Fibroblast of villous mesenchyme (primary cell): Measurements from ENCODE around the gene CXCR5. TPM values are rescaled to one million over a fixed set of nuclear protein-coding genes. Genes with fewer than 3 reads are reported as not detected.

Experiments used
- DNase-seq: peaks from one replicate; pipeline ENCODE4 v3.0.0-alpha.2; 2010; ENCODE audit warnings: low read depth
- H3K4me3 ChIP-seq: 2 replicates; pipeline ENCODE4 v1.5.1; 2011; ENCODE audit warnings: low read depth, mild to moderate bottlenecking, low read length
- total RNA-seq: library from RNA; depleted of rRNA; stranded (reverse); fragments of >200 nt; gene quantifications from 2 replicates; pipeline ENCODE4 v1.2.3, GENCODE V29; 2012
- TF ChIP-seq, protein P1 (sequence below): IDR thresholded peaks from 2 replicates; pipeline ENCODE4 v1.5.1; 2012; ENCODE audit warnings: low read depth, mild to moderate bottlenecking, low read length; ENCODE audit not compliant: insufficient read depth

The CXCR5 gene
- total RNA-seq, 1 donor = not detected

DNA sequence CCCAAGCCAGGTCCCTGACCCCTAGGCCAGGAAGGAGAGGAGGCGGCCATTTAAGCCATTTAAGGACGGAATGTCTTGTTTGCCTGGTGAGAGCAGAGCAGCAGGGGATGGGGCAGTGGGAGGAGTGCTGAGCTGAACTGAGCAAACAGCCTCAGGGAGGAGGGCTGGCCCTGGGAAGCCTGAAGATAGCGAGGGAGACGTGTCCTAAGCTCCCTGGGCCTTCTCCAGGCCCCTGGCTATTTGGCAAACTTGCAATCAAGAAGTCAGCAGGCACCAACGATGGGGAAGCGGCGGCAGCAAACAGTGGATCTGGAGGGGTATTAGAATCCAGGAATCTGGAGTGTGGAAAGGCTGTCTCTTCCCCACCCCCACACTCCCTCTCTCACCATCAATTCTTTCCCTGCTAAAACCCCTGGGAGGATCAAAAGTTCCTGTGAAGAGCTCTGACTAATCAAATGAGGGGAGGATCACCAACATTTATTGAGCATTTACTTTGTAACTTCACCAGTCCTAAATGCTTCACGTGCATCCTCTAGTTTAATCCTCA is 33.2 kb downstream of the CXCR5 start:
- peak overlapping the region; percentile 31 for H3K4me3 ChIP-seq
- TF ChIP-seq, protein P1, sequence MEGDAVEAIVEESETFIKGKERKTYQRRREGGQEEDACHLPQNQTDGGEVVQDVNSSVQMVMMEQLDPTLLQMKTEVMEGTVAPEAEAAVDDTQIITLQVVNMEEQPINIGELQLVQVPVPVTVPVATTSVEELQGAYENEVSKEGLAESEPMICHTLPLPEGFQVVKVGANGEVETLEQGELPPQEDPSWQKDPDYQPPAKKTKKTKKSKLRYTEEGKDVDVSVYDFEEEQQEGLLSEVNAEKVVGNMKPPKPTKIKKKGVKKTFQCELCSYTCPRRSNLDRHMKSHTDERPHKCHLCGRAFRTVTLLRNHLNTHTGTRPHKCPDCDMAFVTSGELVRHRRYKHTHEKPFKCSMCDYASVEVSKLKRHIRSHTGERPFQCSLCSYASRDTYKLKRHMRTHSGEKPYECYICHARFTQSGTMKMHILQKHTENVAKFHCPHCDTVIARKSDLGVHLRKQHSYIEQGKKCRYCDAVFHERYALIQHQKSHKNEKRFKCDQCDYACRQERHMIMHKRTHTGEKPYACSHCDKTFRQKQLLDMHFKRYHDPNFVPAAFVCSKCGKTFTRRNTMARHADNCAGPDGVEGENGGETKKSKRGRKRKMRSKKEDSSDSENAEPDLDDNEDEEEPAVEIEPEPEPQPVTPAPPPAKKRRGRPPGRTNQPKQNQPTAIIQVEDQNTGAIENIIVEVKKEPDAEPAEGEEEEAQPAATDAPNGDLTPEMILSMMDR = no peak
- peak; percentile 93 for DNase-seq

DNA sequence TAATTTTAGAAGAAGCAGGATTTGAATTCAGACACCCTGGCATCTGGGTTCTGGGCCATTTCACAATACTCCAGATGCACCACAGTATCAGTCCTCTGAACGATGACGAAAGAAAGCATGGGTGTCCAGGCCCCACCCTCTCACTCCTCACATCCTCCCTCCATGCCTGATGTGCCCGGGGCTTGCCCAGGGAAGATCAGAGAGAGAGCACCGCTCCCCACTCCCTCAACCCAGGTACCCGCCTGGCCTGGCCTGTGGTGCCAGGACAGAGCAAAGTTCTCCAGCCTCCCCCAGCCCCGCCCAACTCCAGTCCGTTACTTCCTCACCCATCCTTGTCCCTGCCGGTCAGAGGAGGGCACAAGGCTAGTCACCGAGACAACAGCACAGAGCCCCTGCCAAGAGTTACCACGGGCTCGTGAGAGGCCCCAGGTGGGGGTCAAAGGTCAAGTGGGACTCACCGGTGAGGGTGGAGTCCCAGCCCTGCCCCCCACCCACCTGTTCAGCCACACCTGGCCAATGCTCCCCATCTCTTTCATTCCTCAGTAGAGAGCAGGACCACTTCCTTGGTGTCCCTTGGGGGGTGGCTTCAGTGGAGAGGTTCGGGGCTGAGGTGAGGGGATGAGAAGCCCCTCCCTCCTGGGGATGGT is 33.9 kb downstream of the CXCR5 start:
- TF ChIP-seq, protein P1 = no peak
- DNase-seq = peak; percentile 98
- peak overlapping the region; percentile 56 for H3K4me3 ChIP-seq

DNA sequence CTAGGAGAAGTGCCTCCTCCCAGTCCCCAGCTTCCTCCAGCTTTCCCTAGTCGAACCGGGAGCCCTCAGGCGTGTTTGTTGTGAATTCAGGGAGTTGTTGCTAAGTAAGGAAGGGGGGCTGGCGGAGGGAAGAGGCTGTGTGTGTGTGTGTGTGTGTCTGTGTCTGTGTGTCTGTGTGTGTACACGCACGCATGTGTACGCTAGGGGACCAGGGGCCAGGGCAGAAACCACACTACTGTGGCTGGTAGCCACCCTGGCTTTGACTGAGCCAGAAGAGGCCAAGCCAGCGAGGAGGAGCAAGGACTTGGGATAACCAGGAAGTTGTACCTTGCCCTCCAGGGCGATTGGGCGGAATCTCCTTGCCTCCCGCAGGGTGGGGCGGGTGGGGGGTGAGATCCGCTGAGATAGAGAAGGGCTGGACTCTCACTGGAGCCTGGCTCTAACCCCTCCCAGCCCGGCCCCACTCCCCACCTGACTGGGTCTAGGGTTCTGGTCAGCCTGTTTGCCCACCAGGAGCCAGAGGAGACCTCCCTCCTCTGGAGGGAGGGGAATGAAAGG is 34.5 kb downstream of the CXCR5 start:
- peak overlapping the region; percentile 56 for H3K4me3 ChIP-seq
- TF ChIP-seq, protein P1 = peak; percentile 8
- DNase-seq = peak; percentile 96

DNA sequence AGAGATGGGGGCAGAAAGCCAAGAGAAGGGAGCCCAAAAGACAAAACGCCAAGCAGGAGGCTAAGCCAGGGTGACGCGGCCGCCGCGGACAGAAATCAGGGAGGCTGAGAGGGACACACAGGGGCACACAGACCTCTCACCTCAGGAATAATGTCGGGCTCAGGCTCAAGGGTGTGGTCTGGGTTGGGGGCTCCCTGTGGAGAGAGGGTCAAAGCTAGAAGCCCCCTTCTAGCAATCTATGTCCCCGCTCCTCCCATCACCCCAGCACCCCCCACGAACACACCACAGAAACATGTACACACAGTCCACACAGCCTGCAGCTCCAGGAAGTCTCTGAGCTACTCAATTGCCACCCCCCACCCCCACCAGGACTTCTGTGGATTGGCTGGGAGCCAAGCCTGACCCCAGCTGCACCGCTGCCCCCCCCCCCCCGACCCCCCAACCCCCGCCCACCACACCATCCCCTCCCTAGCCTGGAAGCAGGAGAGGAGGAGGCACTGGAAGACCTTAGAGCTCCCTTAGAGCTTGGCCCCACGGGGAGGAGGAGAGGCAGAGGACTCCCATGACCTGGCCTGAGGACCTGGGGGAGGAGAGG is 35.1 kb downstream of the CXCR5 start:
- TF ChIP-seq, protein P1 = no peak
- DNase-seq = no peak
- H3K4me3 ChIP-seq = peak overlapping the region; percentile 93

DNA sequence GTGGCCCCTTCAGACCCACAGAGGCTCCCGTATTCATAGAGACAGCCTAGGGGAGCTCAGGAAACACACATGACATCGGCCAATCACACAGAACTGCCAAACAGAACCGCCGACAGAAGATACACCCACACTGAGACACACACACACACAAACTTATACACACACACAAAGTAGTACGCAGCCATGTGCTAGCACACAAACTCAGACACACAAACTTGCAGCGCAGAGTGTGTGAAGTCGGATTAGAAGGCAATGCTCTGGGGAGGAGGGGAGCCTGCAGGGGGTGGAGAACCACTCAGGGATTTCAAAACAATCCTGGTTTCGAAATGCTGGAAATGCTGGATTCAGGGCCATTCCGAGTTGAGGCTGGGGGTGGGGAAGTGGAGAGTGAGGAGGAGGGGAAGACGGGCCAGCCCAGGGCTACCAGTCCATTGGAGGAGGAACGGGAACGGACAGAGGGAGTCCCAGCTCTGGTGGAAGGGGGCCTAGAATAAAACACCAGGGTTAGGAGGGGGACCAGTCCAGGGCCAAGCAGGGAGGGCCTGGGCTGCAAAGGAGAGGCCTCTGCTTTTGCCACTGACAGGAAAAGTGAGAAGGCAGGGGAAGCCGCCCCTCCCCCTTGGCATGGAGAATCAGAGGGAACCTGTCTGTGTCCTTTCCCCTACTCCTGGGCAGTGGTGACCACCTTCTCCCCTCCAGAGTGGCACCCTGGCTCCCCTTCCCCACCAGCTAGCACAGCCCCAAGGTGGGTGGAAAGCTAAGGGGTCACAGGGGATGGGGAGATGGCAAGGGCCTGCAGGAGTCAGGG is 37.6 kb downstream of the CXCR5 start:
- peak overlapping the region; percentile 93 for H3K4me3 ChIP-seq
- DNase-seq = peak; percentile 97
- TF ChIP-seq, protein P1 = no peak

DNA sequence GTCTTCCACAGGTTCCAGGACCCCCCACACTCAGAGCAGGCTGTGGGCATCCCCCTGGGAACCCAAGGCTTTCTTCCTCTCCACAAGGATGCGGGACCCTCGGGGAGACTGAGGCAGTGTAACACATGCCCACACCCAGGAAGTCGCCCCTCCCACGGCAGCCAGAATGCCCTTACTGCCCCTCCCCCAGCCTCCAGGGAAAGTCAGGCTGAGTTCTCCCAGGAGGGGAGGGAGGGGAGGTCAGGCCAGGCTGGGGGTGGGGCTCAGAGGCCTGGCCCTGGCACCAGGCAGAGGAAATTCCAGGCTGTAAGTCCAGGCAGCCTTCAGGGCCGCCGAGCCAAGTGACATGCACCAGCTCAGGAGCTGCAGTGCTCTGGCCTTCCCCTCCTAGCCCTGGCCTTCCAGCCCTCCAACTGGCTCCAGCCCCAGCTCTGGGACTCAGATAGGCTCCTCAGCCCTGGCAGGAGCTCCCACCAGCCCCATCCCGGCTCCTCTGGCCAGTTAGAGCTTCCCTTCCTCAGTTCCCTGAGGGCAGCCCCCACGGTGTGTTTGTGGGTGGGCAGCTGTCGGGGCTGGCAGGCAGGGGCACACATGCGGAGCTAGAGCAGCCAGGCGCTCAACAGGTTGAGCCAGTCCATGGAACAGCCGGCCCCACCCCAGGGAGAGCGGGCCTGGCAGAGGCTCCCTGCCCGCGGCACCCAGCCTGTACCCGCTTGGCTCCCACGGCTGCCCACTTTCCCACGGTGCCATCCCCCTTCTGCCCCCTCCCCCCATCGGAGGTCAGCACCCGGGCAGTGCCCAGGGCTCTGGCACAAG is 38.4 kb downstream of the CXCR5 start:
- TF ChIP-seq, protein P1 = no peak
- DNase-seq = peak; percentile 88
- peak overlapping the region; percentile 93 for H3K4me3 ChIP-seq
